Measurements from ENCODE around the gene ADAMTSL5.

Gene ADAMTSL5

GRCh38 chr19:1491114-1491848 lies 21.5 kb downstream of the ADAMTSL5 start, which contains the start of gene REEP6:
TSS of gene REEP6 (plus strand) at chr19:1491181. CDS start at chr19:1491270, 89 bp downstream.
- TF ChIP-seq SPI1 (IDR thresholded peaks at IDR 0.05; ENCODE audit: low read depth, low read length) (no peak), POU2F2 (IDR thresholded peaks at IDR 0.05; ENCODE audit: low read depth, low read length) (no peak), POLR2A (IDR thresholded peaks at IDR 0.05; ENCODE audit: low read depth, low read length) (no peak), TAF1 (IDR thresholded peaks at IDR 0.05; ENCODE audit: low read depth, low read length) (no peak), PAX5 (IDR thresholded peaks at IDR 0.05; ENCODE audit: insufficient read depth, low read length, severe bottlenecking) (no peak), POLR2AphosphoS5 (IDR thresholded peaks at IDR 0.05; ENCODE audit: low read depth, low read length) (no peak)
- no peak for FAIRE-seq

GRCh38 chr19:1490311-1491113 lies 22.3 kb downstream of the ADAMTSL5 start, which contains the start of gene PCSK4:
TSS of gene PCSK4 (minus strand) at chr19:1490350. CDS start at chr19:1490346, 4 bp downstream.
- TF ChIP-seq TAF1 (IDR thresholded peaks at IDR 0.05; ENCODE audit: low read depth, low read length) = no peak
- TF ChIP-seq POLR2A (IDR thresholded peaks at IDR 0.05; ENCODE audit: low read depth, low read length) = no peak
- TF ChIP-seq SPI1 (IDR thresholded peaks at IDR 0.05; ENCODE audit: low read depth, low read length) = no peak
- TF ChIP-seq POLR2AphosphoS5 (IDR thresholded peaks at IDR 0.05; ENCODE audit: low read depth, low read length) = no peak
- no peak for TF ChIP-seq POU2F2 (IDR thresholded peaks at IDR 0.05; ENCODE audit: low read depth, low read length)
- no peak for TF ChIP-seq PAX5 (IDR thresholded peaks at IDR 0.05; ENCODE audit: insufficient read depth, low read length, severe bottlenecking)
- FAIRE-seq (peak; percentile 99), DNase-seq (ENCODE audit: insufficient read length, low spot score) (peak; percentile 97)

More at GRCh38 chr19:1491114-1491848, 21.5 kb downstream of the ADAMTSL5 start, which contains the start of gene REEP6:
- no peak for DNase-seq (ENCODE audit: insufficient read length, low spot score)

GRCh38 chr19:1489463-1490310 lies 23.1 kb downstream of the ADAMTSL5 start:
- no peak for DNase-seq (ENCODE audit: insufficient read length, low spot score)
- TF ChIP-seq POLR2AphosphoS5 (IDR thresholded peaks at IDR 0.05; ENCODE audit: low read depth, low read length) (no peak), PAX5 (IDR thresholded peaks at IDR 0.05; ENCODE audit: insufficient read depth, low read length, severe bottlenecking) (no peak), SPI1 (IDR thresholded peaks at IDR 0.05; ENCODE audit: low read depth, low read length) (no peak), POLR2A (IDR thresholded peaks at IDR 0.05; ENCODE audit: low read depth, low read length) (no peak), POU2F2 (IDR thresholded peaks at IDR 0.05; ENCODE audit: low read depth, low read length) (no peak), TAF1 (IDR thresholded peaks at IDR 0.05; ENCODE audit: low read depth, low read length) (no peak)
- no peak for FAIRE-seq

GRCh38 chr19:1488282-1488601 lies 24.6 kb downstream of the ADAMTSL5 start:
- DNase-seq (ENCODE audit: insufficient read length, low spot score) (no peak), FAIRE-seq (no peak)
- TF ChIP-seq PAX5 (IDR thresholded peaks at IDR 0.05; ENCODE audit: insufficient read depth, low read length, severe bottlenecking) (no peak), SPI1 (IDR thresholded peaks at IDR 0.05; ENCODE audit: low read depth, low read length) (no peak), POLR2AphosphoS5 (IDR thresholded peaks at IDR 0.05; ENCODE audit: low read depth, low read length) (no peak), POU2F2 (IDR thresholded peaks at IDR 0.05; ENCODE audit: low read depth, low read length) (no peak), TAF1 (IDR thresholded peaks at IDR 0.05; ENCODE audit: low read depth, low read length) (no peak), POLR2A (IDR thresholded peaks at IDR 0.05; ENCODE audit: low read depth, low read length) (no peak)

- no peak for DNase-seq (ENCODE audit: insufficient read length, low spot score)
- FAIRE-seq = no peak
- TF ChIP-seq POU2F2 (IDR thresholded peaks at IDR 0.05; ENCODE audit: low read depth, low read length) (no peak), PAX5 (IDR thresholded peaks at IDR 0.05; ENCODE audit: insufficient read depth, low read length, severe bottlenecking) (no peak), POLR2A (IDR thresholded peaks at IDR 0.05; ENCODE audit: low read depth, low read length) (no peak), TAF1 (IDR thresholded peaks at IDR 0.05; ENCODE audit: low read depth, low read length) (no peak), POLR2AphosphoS5 (IDR thresholded peaks at IDR 0.05; ENCODE audit: low read depth, low read length) (no peak), SPI1 (IDR thresholded peaks at IDR 0.05; ENCODE audit: low read depth, low read length) (no peak)
Measured at GRCh38 chr19:1487576-1488281, 25.1 kb downstream of the ADAMTSL5 start.

- DNase-seq (ENCODE audit: insufficient read length, low spot score) (no peak), FAIRE-seq (no peak)
- TF ChIP-seq SPI1 (IDR thresholded peaks at IDR 0.05; ENCODE audit: low read depth, low read length) = no peak
- TF ChIP-seq POLR2AphosphoS5 (IDR thresholded peaks at IDR 0.05; ENCODE audit: low read depth, low read length) = no peak
- TF ChIP-seq POU2F2 (IDR thresholded peaks at IDR 0.05; ENCODE audit: low read depth, low read length) = no peak
- TF ChIP-seq TAF1 (IDR thresholded peaks at IDR 0.05; ENCODE audit: low read depth, low read length) = no peak
- no peak for TF ChIP-seq POLR2A (IDR thresholded peaks at IDR 0.05; ENCODE audit: low read depth, low read length)
- TF ChIP-seq PAX5 (IDR thresholded peaks at IDR 0.05; ENCODE audit: insufficient read depth, low read length, severe bottlenecking) = no peak
Measured at GRCh38 chr19:1486720-1487575, 25.9 kb downstream of the ADAMTSL5 start.

GRCh38 chr19:1483979-1484428 lies 28.8 kb downstream of the ADAMTSL5 start:
- FAIRE-seq (no peak), DNase-seq (ENCODE audit: insufficient read length, low spot score) (no peak)
- TF ChIP-seq POLR2AphosphoS5 (IDR thresholded peaks at IDR 0.05; ENCODE audit: low read depth, low read length) (no peak), POU2F2 (IDR thresholded peaks at IDR 0.05; ENCODE audit: low read depth, low read length) (no peak), PAX5 (IDR thresholded peaks at IDR 0.05; ENCODE audit: insufficient read depth, low read length, severe bottlenecking) (no peak), POLR2A (IDR thresholded peaks at IDR 0.05; ENCODE audit: low read depth, low read length) (no peak), TAF1 (IDR thresholded peaks at IDR 0.05; ENCODE audit: low read depth, low read length) (no peak), SPI1 (IDR thresholded peaks at IDR 0.05; ENCODE audit: low read depth, low read length) (no peak)
